ENCODE results near the gene EIF5AL1.

DNA sequence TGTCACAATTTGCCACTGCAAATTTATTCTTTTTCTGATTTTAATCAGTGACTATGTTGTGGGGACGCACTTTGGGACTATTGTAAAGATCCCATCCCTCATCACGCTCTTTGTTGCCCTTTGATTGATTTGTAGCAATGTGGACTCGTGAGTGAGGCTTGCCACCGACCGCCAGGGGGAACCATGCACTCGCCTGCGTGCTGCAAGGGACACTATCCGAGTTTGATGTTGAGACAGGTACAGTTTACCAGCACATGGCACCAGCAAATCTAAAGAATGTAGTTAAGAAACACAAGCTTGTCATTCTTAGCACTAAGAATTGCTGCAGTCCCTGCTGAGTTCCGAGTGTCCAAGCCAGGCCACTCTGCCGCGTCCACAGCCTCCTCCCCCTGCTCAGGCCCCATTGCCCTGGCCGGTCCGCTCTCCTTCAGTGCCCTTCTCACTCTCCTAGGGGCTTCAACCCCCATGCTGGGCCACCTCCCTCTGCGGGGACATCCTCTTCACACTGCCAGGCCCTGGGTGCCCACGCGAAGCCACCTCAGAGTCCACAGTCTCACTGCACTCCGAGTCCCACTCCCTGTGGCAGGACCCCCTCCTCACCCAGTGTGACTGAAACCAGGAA, 49.9 kb downstream of the EIF5AL1 start:
- TF ChIP-seq CTCF (conservative IDR thresholded peaks at IDR 0.05 in 1 of 2, IDR thresholded peaks at IDR 0.05 in 1 of 2; ENCODE audit: extremely low read depth in 1 of 2, insufficient read depth in 1 of 2, low read depth in 1 of 2, low read length in 2 of 2): peak; percentile 89 to 94
- no peak for TF ChIP-seq EZH2 (IDR thresholded peaks at IDR 0.05; ENCODE audit: borderline replicate concordance, low read length)

Measured in mammary epithelial cell (primary cell).